NB4 (cell line): ENCODE measurements around the gene DLL1.

Source experiments
- CTCF ChIP-seq: IDR thresholded peaks from one replicate; pipeline ENCODE4 v1.5.1; 2012; ENCODE audit warnings: low read depth, low read length
- MAX ChIP-seq: IDR thresholded peaks from 2 replicates; pipeline ENCODE4 v1.6.1; 2011; ENCODE audit warnings: low read depth, low read length
- POLR2A ChIP-seq: IDR thresholded peaks from 2 replicates; pipeline ENCODE4 v1.6.1; 2011; ENCODE audit warnings: mild to moderate bottlenecking; ENCODE audit not compliant: insufficient read length; ENCODE audit errors: extremely low read depth

GRCh38 chr6:170234419-170234818 is 56.5 kb downstream of the DLL1 start:
- TF ChIP-seq POLR2A = no peak
- no peak for TF ChIP-seq CTCF
- TF ChIP-seq MAX = no peak
